Keratinocyte (primary cell): ENCODE results near the gene ADAM33. TPM values are rescaled to one million over a fixed set of nuclear protein-coding genes. Genes with fewer than 3 reads are reported as not detected.

Experiments used
- DNase-seq: peaks from one replicate; pipeline ENCODE4 v3.0.0-alpha.2; 2011; ENCODE audit warnings: low read depth, missing footprints, low spot score
- FAIRE-seq: peaks from 2 replicates; lab custom pipeline; 2011; peaks lifted over from hg19 to GRCh38; lab: Jason Lieb, UNC
- H2AFZ ChIP-seq: 2 replicates; pipeline ENCODE4 v1.6.0; 2012; ENCODE audit warnings: low read length, control low read depth, inconsistent platforms; ENCODE audit not compliant: control insufficient read depth
- H3K27ac ChIP-seq: 2 replicates; pipeline ENCODE4 v1.5.1; 2011; ENCODE audit warnings: low read length; ENCODE audit not compliant: control insufficient read depth, insufficient read depth
- H3K27me3 ChIP-seq: 3 replicates; pipeline ENCODE4 v1.6.0; 2011; ENCODE audit warnings: low read length; ENCODE audit not compliant: control insufficient read depth, insufficient read depth; ENCODE audit errors: extremely low read depth
- H3K36me3 ChIP-seq, 2 experiments: 2 replicates in 1 of 2; 3 replicates in 1 of 2; pipeline ENCODE4 v1.5.1; 2011; ENCODE audit warnings: low read length in 2 of 2, mild to moderate bottlenecking in 1 of 2; ENCODE audit not compliant: control insufficient read depth in 2 of 2, insufficient read depth in 2 of 2; ENCODE audit errors: extremely low read depth in 1 of 2
- H3K4me1 ChIP-seq: 3 replicates; pipeline ENCODE4 v1.5.1; 2011; ENCODE audit warnings: low read length; ENCODE audit not compliant: control insufficient read depth, insufficient read depth; ENCODE audit errors: extremely low read depth
- H3K4me2 ChIP-seq: 3 replicates; pipeline ENCODE4 v1.6.0; 2011; ENCODE audit warnings: low read depth, low read length; ENCODE audit not compliant: control insufficient read depth, insufficient read depth; ENCODE audit errors: extremely low read depth
- H3K4me3 ChIP-seq, 3 experiments: fragments of 200-600 bp in 1 of 3; sonication (generic) in 1 of 3; 2 replicates in 2 of 3; 3 replicates in 1 of 3; pipeline ENCODE4 v1.5.1; 2011 to 2016; ENCODE audit warnings: low read length in 3 of 3, mild to moderate bottlenecking in 3 of 3, control low read depth in 2 of 3, inconsistent platforms in 1 of 3, low read depth in 1 of 3, mixed read lengths in 1 of 3, mixed run types in 1 of 3, moderate library complexity in 1 of 3; ENCODE audit not compliant: control insufficient read depth in 2 of 3, insufficient read depth in 2 of 3; ENCODE audit errors: extremely low read depth in 1 of 3
- H3K79me2 ChIP-seq: 2 replicates; pipeline ENCODE4 v1.6.0; 2012; ENCODE audit warnings: low read length; ENCODE audit not compliant: control insufficient read depth, insufficient read depth
- H3K9ac ChIP-seq: 3 replicates; pipeline ENCODE4 v1.6.0; 2011; ENCODE audit warnings: low read length; ENCODE audit not compliant: control insufficient read depth, insufficient read depth; ENCODE audit errors: extremely low read depth
- H3K9me1 ChIP-seq: 3 replicates; pipeline ENCODE4 v1.6.0; 2011; ENCODE audit warnings: low read length; ENCODE audit not compliant: control insufficient read depth, insufficient read depth; ENCODE audit errors: extremely low read depth
- H3K9me3 ChIP-seq: 2 replicates; pipeline ENCODE4 v1.5.1; 2012; ENCODE audit warnings: low read depth, low read length; ENCODE audit not compliant: control insufficient read depth
- H4K20me1 ChIP-seq: 3 replicates; pipeline ENCODE4 v1.6.0; 2011; ENCODE audit warnings: low read length; ENCODE audit not compliant: control insufficient read depth, insufficient read depth; ENCODE audit errors: extremely low read depth
- EZH2 ChIP-seq: IDR thresholded peaks from one replicate; pipeline ENCODE4 v1.6.1; 2012; ENCODE audit warnings: inconsistent platforms, mild to moderate bottlenecking, low read length, moderate library complexity
- dilution Hi-C: fragments of 300-500 bp; cut with MboI; formaldehyde crosslinking; loops from one replicate; pipeline ENCODE4 v1.7.0; 2020; ENCODE audit warnings: low sequenced_read_pairs; ENCODE audit not compliant: extremely low pct_ligation_motif_present
- polyA plus RNA-seq, 5 experiments: library from polyadenylated mRNA; depleted of rRNA in 3 of 5; stranded (reverse) in 3 of 5; stranded (forward) in 1 of 5; unstranded in 1 of 5; fragments of >200 nt; gene quantifications; 1 replicate in 1 of 5; 2 replicates in 3 of 5; 3 replicates in 1 of 5; pipeline versions ENCODE4 v1.2.1 to v1.2.3, GENCODE V29; 2011 to 2012; ENCODE audit warnings: missing spikeins in 2 of 5, low read depth in 1 of 5, low replicate concordance in 1 of 5
- TF ChIP-seq, protein P1 (sequence below), 3 experiments: IDR thresholded peaks in 1 of 3; conservative IDR thresholded peaks in 1 of 3; optimal IDR thresholded peaks in 1 of 3; 2 replicates in 2 of 3; 3 replicates in 1 of 3; pipeline versions ENCODE3 to v1.5.1; 2011; ENCODE audit warnings: low read length in 3 of 3, mild to moderate bottlenecking in 3 of 3, moderate library complexity in 2 of 3, control low read depth in 1 of 3, inconsistent platforms in 1 of 3; ENCODE audit not compliant: insufficient read depth in 2 of 3; ENCODE audit errors: extremely low read depth in 1 of 3

The ADAM33 gene
- polyA plus RNA-seq, 1 donor (not counting 4 experiments of a cell fraction or from before 2014, with no cell fraction given) = not detected

- no peak within 1 kb of the TSS for H2AFZ ChIP-seq
- no peaks in the 10 kb centered on the region for H3K9me1 ChIP-seq
- dilution Hi-C loops = no loop called here
- H3K9me3 ChIP-seq = no peaks in the 10 kb centered on the region
- H4K20me1 ChIP-seq = no peaks in the 10 kb centered on the region
- peaks cover 54% of the 10 kb centered on the region for H3K27me3 ChIP-seq
- FAIRE-seq (no peak), DNase-seq (no peak)
- no peak within 1 kb of the TSS for H3K9ac ChIP-seq
- TF ChIP-seq, protein P1, sequence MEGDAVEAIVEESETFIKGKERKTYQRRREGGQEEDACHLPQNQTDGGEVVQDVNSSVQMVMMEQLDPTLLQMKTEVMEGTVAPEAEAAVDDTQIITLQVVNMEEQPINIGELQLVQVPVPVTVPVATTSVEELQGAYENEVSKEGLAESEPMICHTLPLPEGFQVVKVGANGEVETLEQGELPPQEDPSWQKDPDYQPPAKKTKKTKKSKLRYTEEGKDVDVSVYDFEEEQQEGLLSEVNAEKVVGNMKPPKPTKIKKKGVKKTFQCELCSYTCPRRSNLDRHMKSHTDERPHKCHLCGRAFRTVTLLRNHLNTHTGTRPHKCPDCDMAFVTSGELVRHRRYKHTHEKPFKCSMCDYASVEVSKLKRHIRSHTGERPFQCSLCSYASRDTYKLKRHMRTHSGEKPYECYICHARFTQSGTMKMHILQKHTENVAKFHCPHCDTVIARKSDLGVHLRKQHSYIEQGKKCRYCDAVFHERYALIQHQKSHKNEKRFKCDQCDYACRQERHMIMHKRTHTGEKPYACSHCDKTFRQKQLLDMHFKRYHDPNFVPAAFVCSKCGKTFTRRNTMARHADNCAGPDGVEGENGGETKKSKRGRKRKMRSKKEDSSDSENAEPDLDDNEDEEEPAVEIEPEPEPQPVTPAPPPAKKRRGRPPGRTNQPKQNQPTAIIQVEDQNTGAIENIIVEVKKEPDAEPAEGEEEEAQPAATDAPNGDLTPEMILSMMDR (optimal IDR thresholded peaks at IDR 0.05 in 1 of 3, IDR thresholded peaks at IDR 0.05 in 1 of 3, conservative IDR thresholded peaks at IDR 0.05 in 1 of 3; ENCODE audit: extremely low read depth in 1 of 3, insufficient read depth in 2 of 3, low read length in 3 of 3) = no peak
- no peak for TF ChIP-seq EZH2
- no peaks in the 10 kb centered on the region for H3K79me2 ChIP-seq
- no peak within 1 kb of the TSS for H3K4me3 ChIP-seq
- H3K4me1 ChIP-seq = no peaks in the 10 kb centered on the region
- H3K27ac ChIP-seq = no peak within 1 kb of the TSS
- no peak within 1 kb of the TSS for H3K4me2 ChIP-seq
- H3K36me3 ChIP-seq = no peaks in the 10 kb centered on the region
These were observed 18.6 kb downstream of the ADAM33 start, which contains the start of gene GFRA4 for GRCh38 chr20:3663031-3663701. Gene GFRA4, minus strand, starts transcription at chr20:3663399. Its CDS starts 0 bp downstream, at chr20:3663399.

DNA sequence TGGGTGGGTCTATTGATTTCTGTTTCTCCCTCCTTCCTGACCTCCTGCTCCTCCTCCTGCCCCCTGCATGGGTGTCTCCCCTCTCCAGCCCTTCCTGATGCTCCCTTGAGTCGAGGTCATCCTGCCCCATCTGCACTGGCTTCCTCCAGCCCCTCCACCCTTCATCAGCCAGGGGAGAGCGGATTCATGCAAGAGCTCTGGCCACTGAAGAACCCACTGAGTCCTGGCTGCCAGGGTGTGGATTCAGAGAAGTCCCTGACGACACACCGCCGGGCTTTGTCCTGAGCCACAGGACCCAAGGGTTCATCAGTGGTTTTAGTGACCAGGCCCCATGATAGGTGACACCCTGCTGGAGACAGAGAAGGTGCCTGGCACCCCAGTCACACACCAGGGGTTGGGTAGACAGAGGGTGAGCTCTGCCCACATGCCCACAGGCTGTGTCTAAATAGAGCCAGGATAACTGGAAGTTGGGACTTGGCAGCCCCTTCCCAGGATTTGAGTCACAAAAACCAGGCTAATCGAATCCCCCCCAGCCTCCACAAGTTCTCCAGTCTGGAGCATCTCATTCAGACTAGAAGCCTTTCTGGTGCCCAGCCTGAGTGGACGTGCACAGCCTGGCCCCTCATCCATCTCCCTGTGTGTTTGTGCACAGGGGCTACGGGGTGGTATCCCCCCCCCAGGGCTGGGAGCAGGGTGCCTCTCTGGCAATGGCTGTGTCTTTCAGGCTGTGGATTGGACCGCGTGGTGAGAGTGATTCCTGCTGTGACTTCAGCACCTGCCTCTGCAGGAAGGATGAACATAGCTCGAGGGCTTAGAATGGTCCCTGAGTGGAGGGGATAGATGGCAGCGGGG, 19.8 kb downstream of the ADAM33 start:
- TF ChIP-seq, protein P1 (optimal IDR thresholded peaks at IDR 0.05 in 1 of 3, IDR thresholded peaks at IDR 0.05 in 1 of 3, conservative IDR thresholded peaks at IDR 0.05 in 1 of 3; ENCODE audit: extremely low read depth in 1 of 3, insufficient read depth in 2 of 3, low read length in 3 of 3) = no peak
- no peak for TF ChIP-seq EZH2

More for the DNA sequence above, 19.8 kb downstream of the ADAM33 start:
- FAIRE-seq (no peak), DNase-seq (no peak)
- Histone ChIP-seq H3K4me3 (no peak overlapping the region), H4K20me1 (no peaks in the 10 kb centered on the region), H3K27me3 (peaks cover 62% of the 10 kb centered on the region), H3K36me3 (no peaks in the 10 kb centered on the region), H2AFZ (no peak overlapping the region), H3K4me1 (no peaks in the 10 kb centered on the region), H3K79me2 (no peaks in the 10 kb centered on the region), H3K27ac (no peak overlapping the region), H3K9me1 (no peaks in the 10 kb centered on the region), H3K9me3 (no peaks in the 10 kb centered on the region), H3K9ac (no peak overlapping the region), H3K4me2 (no peak overlapping the region)
- dilution Hi-C loops = no loop called here
